ENCODE data around the gene SLC4A7.
"Not testable (repeated sequence)": the region's sequence is repeated elsewhere in the genome, so short reads cannot be mapped to it uniquely, and the experiment has no call there.

The SLC4A7 gene

GRCh38 chr3:27425896-27426565, 58.2 kb downstream of the SLC4A7 start:
- Histone ChIP-seq H3K9me3 (ENCODE audit: insufficient read depth, low read depth, low read length) (no peaks in the 10 kb centered on the region), H2AFZ (ENCODE audit: low read length) (no peak overlapping the region), H3K4me3 (ENCODE audit: low read length, poor library complexity, severe bottlenecking) (no peak overlapping the region), H3K27me3 (ENCODE audit: insufficient read depth, low read length, poor library complexity, severe bottlenecking) (no peaks in the 10 kb centered on the region), H3K4me1 (ENCODE audit: insufficient read depth, low read length, poor library complexity, severe bottlenecking) (no peaks in the 10 kb centered on the region), H3K36me3 (ENCODE audit: insufficient read depth, low read length) (peaks cover 22% of the 10 kb centered on the region; the same call in 1 of the 2 replicates), H3K79me2 (ENCODE audit: insufficient read depth, low read length) (no peaks in the 10 kb centered on the region), H3K4me2 (ENCODE audit: low read depth, low read length, poor library complexity, severe bottlenecking) (no peak overlapping the region), H3K9me2 (replicated peaks; ENCODE audit: low read depth, low read length) (no peaks in the 10 kb centered on the region), H3K9ac (ENCODE audit: low read depth, low read length, poor library complexity, severe bottlenecking) (no peak overlapping the region), H3F3A (ENCODE audit: low read depth) (no peaks in the 10 kb centered on the region), H4K20me1 (ENCODE audit: insufficient read depth, low read length, poor library complexity, severe bottlenecking) (no peaks in the 10 kb centered on the region)
- TF ChIP-seq CTCF (conservative IDR thresholded peaks at IDR 0.05; ENCODE audit: low read length): no peak
- TF ChIP-seq EZH2phosphoT487 (IDR thresholded peaks at IDR 0.05; ENCODE audit: borderline replicate concordance): no peak

- H3K9me2 ChIP-seq (replicated peaks; ENCODE audit: low read depth, low read length); H3K9me3 ChIP-seq (ENCODE audit: insufficient read depth, low read depth, low read length); H3K4me3 ChIP-seq (ENCODE audit: low read length, poor library complexity, severe bottlenecking); H3K9ac ChIP-seq (ENCODE audit: low read depth, low read length, poor library complexity, severe bottlenecking); H3K27me3 ChIP-seq (ENCODE audit: insufficient read depth, low read length, poor library complexity, severe bottlenecking); H2AFZ ChIP-seq (ENCODE audit: low read length); H4K20me1 ChIP-seq (ENCODE audit: insufficient read depth, low read length, poor library complexity, severe bottlenecking); H3K4me1 ChIP-seq (ENCODE audit: insufficient read depth, low read length, poor library complexity, severe bottlenecking); H3K4me2 ChIP-seq (ENCODE audit: low read depth, low read length, poor library complexity, severe bottlenecking); H3K79me2 ChIP-seq (ENCODE audit: insufficient read depth, low read length); H3F3A ChIP-seq (ENCODE audit: low read depth): not testable (repeated sequence)
- H3K36me3 ChIP-seq (ENCODE audit: insufficient read depth, low read length): peaks cover 27% of the 10 kb centered on the region; the same call in 1 of the 2 replicates
Observed at GRCh38 chr3:27424812-27425521, 59.2 kb downstream of the SLC4A7 start.

GRCh38 chr3:27423463-27423862, 60.7 kb downstream of the SLC4A7 start:
- H3K9me2 ChIP-seq (replicated peaks; ENCODE audit: low read depth, low read length): no peaks in the 10 kb centered on the region
- H3K36me3 ChIP-seq (ENCODE audit: insufficient read depth, low read length): peaks cover 24% of the 10 kb centered on the region; the same call in 1 of the 2 replicates
- H3F3A ChIP-seq (ENCODE audit: low read depth): no peaks in the 10 kb centered on the region
- H3K79me2 ChIP-seq (ENCODE audit: insufficient read depth, low read length): no peaks in the 10 kb centered on the region
- H3K4me1 ChIP-seq (ENCODE audit: insufficient read depth, low read length, poor library complexity, severe bottlenecking): no peaks in the 10 kb centered on the region
- no peak overlapping the region for H2AFZ ChIP-seq (ENCODE audit: low read length)
- no peaks in the 10 kb centered on the region for H4K20me1 ChIP-seq (ENCODE audit: insufficient read depth, low read length, poor library complexity, severe bottlenecking)
- no peaks in the 10 kb centered on the region for H3K27me3 ChIP-seq (ENCODE audit: insufficient read depth, low read length, poor library complexity, severe bottlenecking)
- H3K4me3 ChIP-seq (ENCODE audit: low read length, poor library complexity, severe bottlenecking): no peak overlapping the region
- TF ChIP-seq CTCF (conservative IDR thresholded peaks at IDR 0.05; ENCODE audit: low read length): no peak
- TF ChIP-seq EZH2phosphoT487 (IDR thresholded peaks at IDR 0.05; ENCODE audit: borderline replicate concordance): no peak
- no peaks in the 10 kb centered on the region for H3K9me3 ChIP-seq (ENCODE audit: insufficient read depth, low read depth, low read length)
- no peak overlapping the region for H3K4me2 ChIP-seq (ENCODE audit: low read depth, low read length, poor library complexity, severe bottlenecking)
- no peak overlapping the region for H3K9ac ChIP-seq (ENCODE audit: low read depth, low read length, poor library complexity, severe bottlenecking)

All from Loucy (cell line).